HepG2 (cell line): ENCODE data around the gene DDX17. TPM values are rescaled to one million over a fixed set of nuclear protein-coding genes. Genes with fewer than 3 reads are reported as not detected.

Experiments
- ATAC-seq: fragments of 200-7000 bp; cut with Tn5 transposase; 3 replicates; pipeline ENCODE4 v1.9.1; 2020; ENCODE audit warnings: mild to moderate bottlenecking, moderate library complexity
- BruUV-seq: library from RNA; stranded (reverse); fragments of 400-500 nt; replicated peaks from 2 replicates; lab custom pipeline; 2021; lab: Mats Ljungman, UMichigan
- CTCF ChIA-PET: fragments of 300-600 bp; formaldehyde crosslinking; extraction: SDS; loops from one replicate; lab custom pipeline; 2021; ENCODE audit warnings: low total read pairs, inconsistent platforms, low intra/inter-chr PET ratio; lab: Yijun Ruan, JAX
- POLR2A ChIA-PET: fragments of 350-600 bp; sonication (Branson Sonifier 250); formaldehyde crosslinking; loops from one replicate; lab custom pipeline; 2020; ENCODE audit warnings: antibody characterized with exemption, inconsistent platforms; lab: Yijun Ruan, JAX
- DNase-seq: peaks from one replicate; pipeline ENCODE4 v3.0.0-alpha.2; 2015; ENCODE audit warnings: low spot score
- FAIRE-seq: peaks from 3 replicates; lab custom pipeline; 2011; peaks lifted over from hg19 to GRCh38; lab: Jason Lieb, UNC
- H2AFZ ChIP-seq: one replicate; pipeline ENCODE4 v1.6.1; 2011; ENCODE audit warnings: low read length, inconsistent platforms
- H3K27ac ChIP-seq: fragments of 300-600 bp; 3 replicates; pipeline ENCODE4 v1.8.0; 2011; ENCODE audit warnings: mixed run types, mild to moderate bottlenecking, mixed read lengths, low read length, inconsistent platforms; ENCODE audit not compliant: insufficient read depth; ENCODE audit errors: extremely low read length
- H3K27me3 ChIP-seq, 2 experiments: fragments of 200-600 bp in 1 of 2; 2 replicates in 1 of 2; 3 replicates in 1 of 2; pipeline versions ENCODE4 v1.6.0 to v1.8.0; 2011; ENCODE audit warnings: low read length in 2 of 2, mild to moderate bottlenecking in 2 of 2, moderate library complexity in 2 of 2, inconsistent platforms in 1 of 2; ENCODE audit not compliant: insufficient read depth in 2 of 2, control insufficient read depth in 1 of 2
- H3K36me3 ChIP-seq, 2 experiments: fragments of 200-600 bp in 1 of 2; replicated peaks in 1 of 2; 2 replicates in 1 of 2; 3 replicates in 1 of 2; pipeline versions ENCODE4 v1.5.1 to v1.8.0; 2011; ENCODE audit warnings: low read length in 2 of 2, inconsistent platforms in 1 of 2; ENCODE audit not compliant: insufficient read depth in 2 of 2, control insufficient read depth in 1 of 2
- H3K4me1 ChIP-seq: 2 replicates; pipeline ENCODE4 v1.5.1; 2012; ENCODE audit warnings: low read length, inconsistent platforms; ENCODE audit not compliant: insufficient read depth
- H3K4me2 ChIP-seq: 2 replicates; pipeline ENCODE4 v1.6.0; 2011; ENCODE audit warnings: low read depth, low read length, inconsistent platforms
- H3K4me3 ChIP-seq, 3 experiments: fragments of 200-600 bp in 1 of 3; sonication (generic), shearing (Covaris generic) in 1 of 3; replicated peaks in 1 of 3; 2 replicates each; pipeline ENCODE4 v1.5.1; 2011 to 2016; ENCODE audit warnings: low read length in 3 of 3, inconsistent platforms in 2 of 3, low read depth in 2 of 3, mild to moderate bottlenecking in 2 of 3, control low read depth in 1 of 3, mixed read lengths in 1 of 3; ENCODE audit not compliant: insufficient read depth in 1 of 3
- H3K79me2 ChIP-seq: one replicate; pipeline ENCODE4 v1.6.1; 2011; ENCODE audit warnings: low read length, inconsistent platforms; ENCODE audit not compliant: insufficient read depth
- H3K9ac ChIP-seq: 2 replicates; pipeline ENCODE4 v1.6.0; 2011; ENCODE audit warnings: mild to moderate bottlenecking, low read depth, low read length, inconsistent platforms; ENCODE audit not compliant: insufficient read depth
- H3K9me3 ChIP-seq: 2 replicates; pipeline ENCODE4 v1.5.1; 2012; ENCODE audit warnings: mild to moderate bottlenecking, low read length
- H4K20me1 ChIP-seq: 2 replicates; pipeline ENCODE4 v1.6.0; 2011; ENCODE audit warnings: inconsistent platforms, mild to moderate bottlenecking, low read length, moderate library complexity; ENCODE audit not compliant: insufficient read depth
- EED ChIP-seq: sonication (generic); formaldehyde crosslinking; IDR thresholded peaks from 2 replicates; pipeline ENCODE4 v1.5.0; 2020; ENCODE audit warnings: mild to moderate bottlenecking, missing genetic modification reagents
- FOXK1 ChIP-seq: sonication (generic); formaldehyde crosslinking; IDR thresholded peaks from 2 replicates; pipeline ENCODE4 v1.4.0; 2020; ENCODE audit warnings: low read depth, missing genetic modification reagents, borderline replicate concordance
- GATAD2A ChIP-seq: IDR thresholded peaks from 2 replicates; pipeline ENCODE4 v1.6.1; 2016
- KAT7 ChIP-seq: IDR thresholded peaks from 2 replicates; pipeline ENCODE4 v1.6.1; 2018; ENCODE audit warnings: borderline replicate concordance, missing compliant biosample characterization
- SOX13 ChIP-seq, 3 experiments: fragments of 450-650 bp in 1 of 3; sonication (generic) in 1 of 3; formaldehyde crosslinking in 1 of 3; IDR thresholded peaks in 2 of 3; conservative IDR thresholded peaks in 1 of 3; 2 replicates each; pipeline versions ENCODE4 v1.5.0 to v1.6.1; 2016 to 2020; ENCODE audit warnings: antibody characterized with exemption in 1 of 3, mild to moderate bottlenecking in 1 of 3, missing compliant biosample characterization in 1 of 3, missing genetic modification reagents in 1 of 3, moderate library complexity in 1 of 3
- TGIF2 ChIP-seq: IDR thresholded peaks from 2 replicates; pipeline ENCODE4 v1.6.1; 2016; ENCODE audit warnings: control low read depth, missing compliant biosample characterization
- ZFP1 ChIP-seq: IDR thresholded peaks from 2 replicates; pipeline ENCODE4 v1.6.1; 2016
- ZNF558 ChIP-seq: sonication (generic); formaldehyde crosslinking; IDR thresholded peaks from 2 replicates; pipeline ENCODE4 v1.9.0; 2022; ENCODE audit warnings: mild to moderate bottlenecking, missing genetic modification reagents, borderline replicate concordance
- WGBS: methylation state at CpG from one replicate; pipeline ENCODE4 v1.1.6; 2017; ENCODE audit warnings: low lambda C conversion rate; 5-methylcytosine and 5-hydroxymethylcytosine counted together
- in situ Hi-C: cut with HindIII; loops from 2 replicates; pipeline ENCODE4 v1.10.0; 2017; ENCODE audit warnings: low pct_unique_long_range_greater_than_20kb; ENCODE audit not compliant: extremely low pct_ligation_motif_present
- intact Hi-C: fragments of 100-400 bp; cut with micrococcal nuclease; formaldehyde crosslinking; loops from one replicate; pipeline ENCODE4 v1.10.0; 2022; ENCODE audit not compliant: unreplicated experiment
- polyA plus RNA-seq, 8 experiments: library from polyadenylated mRNA; depleted of rRNA in 3 of 8; stranded (reverse) in 7 of 8; unstranded in 1 of 8; fragments of >200 nt; fragmentation: Illumina TruSeq in 4 of 8; extraction: Trizol in 4 of 8; gene quantifications; 2 replicates each; pipeline versions ENCODE4 v1.2.1 to v1.2.3, GENCODE V29; 2011 to 2016; ENCODE audit warnings: low read depth in 4 of 8, missing spikeins in 1 of 8, mixed read lengths in 1 of 8; ENCODE audit not compliant: insufficient read depth in 1 of 8
- total RNA-seq, 5 experiments: library from RNA; depleted of rRNA; stranded (reverse); fragments of >200 nt; fragmentation: Illumina TruSeq; extraction: Trizol; gene quantifications; 2 replicates each; pipeline ENCODE4 v1.2.3, GENCODE V29; 2016; ENCODE audit warnings: low read depth in 1 of 5

Gene DDX17
- total and polyA plus RNA-seq, 2 of the 13 experiments (the other 11 are each of a cell fraction or from before 2014, with no cell fraction given): 238 to 344 TPM

DNA sequence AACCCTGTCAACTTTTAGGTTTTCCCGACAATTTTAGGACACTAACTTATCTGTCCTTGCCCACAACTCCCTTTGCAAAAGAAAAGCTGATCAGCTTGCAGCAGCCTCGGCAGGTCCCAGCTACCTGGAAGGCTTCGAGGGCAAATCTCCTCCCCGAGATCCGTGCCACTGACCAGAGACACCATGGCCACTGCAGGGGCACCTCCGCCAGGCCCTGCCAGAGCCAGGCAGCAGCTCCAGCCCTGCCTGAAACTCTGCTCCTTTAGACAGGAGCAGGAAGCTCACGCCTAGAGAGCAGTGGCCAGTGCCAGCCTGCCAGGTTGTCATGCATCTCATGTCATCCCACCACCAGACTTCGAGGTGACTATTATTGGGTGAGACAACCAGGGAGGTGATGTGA is 72.2 kb downstream of the DDX17 start:
- no TSS peak for BruUV-seq
- H3K27me3 ChIP-seq: peaks cover 2 to 21% of the 10 kb centered on the region in 2 experiments; a peak in 3 of 5 replicates
- ChIA-PET CTCF (no interaction called here), POLR2A (no interaction called here)
- H3K4me2 ChIP-seq: no peak overlapping the region
- intact Hi-C loops: no loop called here
- ATAC-seq: no peak
- no peak overlapping the region for H3K4me3 ChIP-seq
- no peaks in the 10 kb centered on the region for H3K79me2 ChIP-seq
- DNase-seq: no peak
- H3K9me3 ChIP-seq: no peaks in the 10 kb centered on the region
- WGBS: 0% methylated on average over 2 of the region's 8 CpGs
- FAIRE-seq: no peak
- no peaks in the 10 kb centered on the region for H4K20me1 ChIP-seq
- TF ChIP-seq FOXK1 (CRISPR knock-in tag): no peak
- no peak for TF ChIP-seq SOX13 (IDR thresholded peaks at IDR 0.05)
- TF ChIP-seq SOX13 (CRISPR knock-in tag; conservative IDR thresholded peaks at IDR 0.05 in 1 of 2, IDR thresholded peaks at IDR 0.05 in 1 of 2): no peak
- no peak for TF ChIP-seq KAT7
- TF ChIP-seq EED (CRISPR knock-in tag): no peak
- no peak for TF ChIP-seq ZNF558 (CRISPR knock-in tag)
- TF ChIP-seq ZFP1 (CRISPR knock-in tag): no peak
- TF ChIP-seq GATAD2A (CRISPR knock-in tag): no peak
- no peak for TF ChIP-seq TGIF2
- in situ Hi-C loops: no loop called here
- H3K4me1 ChIP-seq: peaks cover 8% of the 10 kb centered on the region; the same call in 1 of the 2 replicates
- H2AFZ ChIP-seq: no peak overlapping the region
- H3K27ac ChIP-seq: no peak overlapping the region
- H3K9ac ChIP-seq: no peak overlapping the region
- no peaks in the 10 kb centered on the region for H3K36me3 ChIP-seq

Other genes starting within 250 kb of the DDX17 start
- gene TMEM184B, start 233.3 kb downstream of the DDX17 start, total RNA-seq (2016; rRNA removed; fragmentation: Illumina TruSeq; extraction: Trizol): 11.8 and 15.9 TPM in 2 replicates
- gene TMEM184B, start 233.3 kb downstream of the DDX17 start, polyA plus RNA-seq (2011; rRNA removed): 16.0 and 16.4 TPM in 2 replicates
- 19.8 and 34.7 TPM in 2 replicates for gene CSNK1E, start 188.9 kb downstream of the DDX17 start, total RNA-seq (2016; rRNA removed; fragmentation: Illumina TruSeq; extraction: Trizol)
- gene CSNK1E, start 188.9 kb downstream of the DDX17 start, polyA plus RNA-seq (2011; rRNA removed): 129 and 152 TPM in 2 replicates
- not detected in 2 replicates for gene KCNJ4, start 51.1 kb downstream of the DDX17 start, total RNA-seq (2016; rRNA removed; fragmentation: Illumina TruSeq; extraction: Trizol)
- not detected in 2 replicates for gene KCNJ4, start 51.1 kb downstream of the DDX17 start, polyA plus RNA-seq (2011; rRNA removed)
- gene KDELR3, start 38.2 kb downstream of the DDX17 start, total RNA-seq (2016; rRNA removed; fragmentation: Illumina TruSeq; extraction: Trizol): 18.9 and 24.2 TPM in 2 replicates
- 44.4 and 65.7 TPM in 2 replicates for gene KDELR3, start 38.2 kb downstream of the DDX17 start, polyA plus RNA-seq (2011; rRNA removed)
- gene DMC1, start 63.9 kb upstream of the DDX17 start, total RNA-seq (2016; rRNA removed; fragmentation: Illumina TruSeq; extraction: Trizol): 0.28 and 0.82 TPM in 2 replicates
- gene DMC1, start 63.9 kb upstream of the DDX17 start, polyA plus RNA-seq (2011; rRNA removed): not detected in 2 replicates
- 0.53 and 1.5 TPM in 2 replicates for gene FAM227A, start 150.1 kb upstream of the DDX17 start, total RNA-seq (2016; rRNA removed; fragmentation: Illumina TruSeq; extraction: Trizol)
- 0.89 and 1.0 TPM in 2 replicates for gene FAM227A, start 150.1 kb upstream of the DDX17 start, polyA plus RNA-seq (2011; rRNA removed)
- gene CBY1, start 150.3 kb upstream of the DDX17 start, total RNA-seq (2016; rRNA removed; fragmentation: Illumina TruSeq; extraction: Trizol): 19.7 and 28.8 TPM in 2 replicates
- 18.1 and 20.3 TPM in 2 replicates for gene CBY1, start 150.3 kb upstream of the DDX17 start, polyA plus RNA-seq (2011; rRNA removed)
- 118 and 143 TPM in 2 replicates for gene TOMM22, start 175.6 kb upstream of the DDX17 start, total RNA-seq (2016; rRNA removed; fragmentation: Illumina TruSeq; extraction: Trizol)
- 37.3 and 46.9 TPM in 2 replicates for gene TOMM22, start 175.6 kb upstream of the DDX17 start, polyA plus RNA-seq (2011; rRNA removed)
- 30.6 and 31.7 TPM in 2 replicates for gene JOSD1, start 194.6 kb upstream of the DDX17 start, total RNA-seq (2016; rRNA removed; fragmentation: Illumina TruSeq; extraction: Trizol)
- gene JOSD1, start 194.6 kb upstream of the DDX17 start, polyA plus RNA-seq (2011; rRNA removed): 38.4 and 44.5 TPM in 2 replicates
- gene GTPBP1, start 199.6 kb upstream of the DDX17 start, total RNA-seq (2016; rRNA removed; fragmentation: Illumina TruSeq; extraction: Trizol): 22.3 and 24.6 TPM in 2 replicates
- 27.0 and 34.6 TPM in 2 replicates for gene GTPBP1, start 199.6 kb upstream of the DDX17 start, polyA plus RNA-seq (2011; rRNA removed)
- 18.2 and 45.6 TPM in 2 replicates for gene SUN2, start 249.7 kb upstream of the DDX17 start, total RNA-seq (2016; rRNA removed; fragmentation: Illumina TruSeq; extraction: Trizol)
- gene SUN2, start 249.7 kb upstream of the DDX17 start, polyA plus RNA-seq (2011; rRNA removed): 56.6 and 94.4 TPM in 2 replicates